K562 (cell line): ENCODE results near the gene SPON2. TPM values are rescaled to one million over a fixed set of nuclear protein-coding genes. Genes with fewer than 3 reads are reported as not detected.
A peak's percentile ranks its signal among the peaks of the same experiment; 100 is the strongest.

Source experiments
- ATAC-seq: fragments of 200-7000 bp; cut with Tn5 transposase; 3 replicates; pipeline ENCODE4 v1.9.1; 2020; ENCODE audit warnings: moderate library complexity
- BruUV-seq: library from RNA; stranded (reverse); fragments of 400-500 nt; replicated peaks from 2 replicates; lab custom pipeline; 2021; lab: Mats Ljungman, UMichigan
- CTCF ChIA-PET: fragments of 300-600 bp; formaldehyde crosslinking; extraction: SDS; loops from one replicate; lab custom pipeline; 2021; ENCODE audit warnings: low intra/inter-chr PET ratio; lab: Yijun Ruan, JAX
- POLR2A ChIA-PET: fragments of 300-600, 350-650 bp; sonication (Branson Sonifier 250); formaldehyde crosslinking; extraction: SDS; loops from one replicate; lab custom pipeline; 2021; ENCODE audit warnings: antibody characterized with exemption, inconsistent platforms; lab: Yijun Ruan, JAX
- DNase-seq, 4 experiments: peaks; one replicate each; pipeline versions ENCODE4 v3.0.0 to v3.0.0-alpha.2; 2011 to 2018; ENCODE audit warnings: low spot score in 3 of 4, mixed read lengths in 3 of 4; ENCODE audit errors: extremely low read depth in 1 of 4
- FAIRE-seq: peaks from 2 replicates; lab custom pipeline; 2011; peaks lifted over from hg19 to GRCh38; lab: Jason Lieb, UNC
- H2AFZ ChIP-seq: 2 replicates; pipeline ENCODE4 v1.6.0; 2011; ENCODE audit warnings: low read depth, low read length, control low read depth, inconsistent platforms
- H3K27ac ChIP-seq: fragments of 200-600 bp; 3 replicates; pipeline ENCODE4 v1.8.0; 2011; ENCODE audit warnings: low read depth, mild to moderate bottlenecking, control low read depth, inconsistent platforms, low read length, moderate library complexity, mixed read lengths; ENCODE audit errors: extremely low read depth
- H3K27me3 ChIP-seq, 2 experiments: fragments of 300-600 bp in 1 of 2; 2 replicates in 1 of 2; 3 replicates in 1 of 2; pipeline versions ENCODE4 v1.6.0 to v1.8.0; 2011; ENCODE audit warnings: inconsistent platforms in 2 of 2, low read length in 2 of 2, mild to moderate bottlenecking in 1 of 2, mixed read lengths in 1 of 2, moderate library complexity in 1 of 2; ENCODE audit not compliant: control insufficient read depth in 2 of 2, insufficient read depth in 2 of 2
- H3K36me3 ChIP-seq: fragments of 300-600 bp; 3 replicates; pipeline ENCODE4 v1.8.0; 2011; ENCODE audit warnings: mild to moderate bottlenecking, low read length, inconsistent platforms; ENCODE audit not compliant: control insufficient read depth, insufficient read depth
- H3K4me1 ChIP-seq, 2 experiments: fragments of 200-600 bp in 1 of 2; replicated peaks in 1 of 2; 2 replicates in 1 of 2; 3 replicates in 1 of 2; pipeline versions ENCODE4 v1.5.1 to v1.8.0; 2011; ENCODE audit warnings: inconsistent platforms in 2 of 2, low read length in 2 of 2, mild to moderate bottlenecking in 1 of 2, mixed read lengths in 1 of 2, moderate library complexity in 1 of 2; ENCODE audit not compliant: control insufficient read depth in 2 of 2, insufficient read depth in 2 of 2
- H3K4me2 ChIP-seq: 2 replicates; pipeline ENCODE4 v1.6.1; 2011; ENCODE audit warnings: low read length, control low read depth, inconsistent platforms, mixed read lengths; ENCODE audit not compliant: insufficient read depth
- H3K4me3 ChIP-seq: fragments of 200-600 bp; sonication (generic), shearing (Covaris generic); 2 replicates; pipeline ENCODE4 v1.5.1; 2016; ENCODE audit warnings: control low read depth, inconsistent platforms
- H3K79me2 ChIP-seq: fragments of 200-600 bp; 3 replicates; pipeline ENCODE4 v1.8.0; 2011; ENCODE audit warnings: low read length, inconsistent platforms; ENCODE audit not compliant: control insufficient read depth, insufficient read depth
- H3K9ac ChIP-seq, 2 experiments: 2 replicates each; pipeline versions ENCODE4 v1.6.0 to v1.6.1; 2011; ENCODE audit warnings: low read depth in 2 of 2, low read length in 2 of 2, control low read depth in 1 of 2, inconsistent platforms in 1 of 2, mild to moderate bottlenecking in 1 of 2, mixed read lengths in 1 of 2; ENCODE audit not compliant: insufficient read depth in 1 of 2
- H3K9me1 ChIP-seq: one replicate; pipeline ENCODE4 v1.6.0; 2011; ENCODE audit warnings: inconsistent platforms, mild to moderate bottlenecking, low read length, moderate library complexity; ENCODE audit not compliant: control insufficient read depth, insufficient read depth
- H3K9me3 ChIP-seq: replicated peaks from 2 replicates; pipeline ENCODE4 v1.5.1; 2011; ENCODE audit warnings: low read depth, low read length, inconsistent platforms; ENCODE audit not compliant: control insufficient read depth, insufficient read depth
- H4K20me1 ChIP-seq: replicated peaks from 2 replicates; pipeline ENCODE4 v1.6.1; 2011; ENCODE audit warnings: low read length, inconsistent platforms, mixed read lengths; ENCODE audit not compliant: control insufficient read depth, insufficient read depth
- CGGBP1 ChIP-seq: fragments of 250-450 bp; sonication (Bioruptor Pico); IDR thresholded peaks from 2 replicates; pipeline ENCODE4 v1.9.0; 2021; ENCODE audit warnings: mild to moderate bottlenecking
- E2F6 ChIP-seq, 2 experiments: IDR thresholded peaks; 2 replicates each; pipeline ENCODE4 v1.6.1; 2011; ENCODE audit warnings: borderline replicate concordance in 1 of 2, control low read depth in 1 of 2, low read depth in 1 of 2, low read length in 1 of 2, mild to moderate bottlenecking in 1 of 2, mixed read lengths in 1 of 2, moderate library complexity in 1 of 2; ENCODE audit not compliant: insufficient read depth in 1 of 2, insufficient read length in 1 of 2, poor library complexity in 1 of 2, severe bottlenecking in 1 of 2; ENCODE audit errors: extremely low read depth in 1 of 2
- ESRRB ChIP-seq: fragments of 250-450 bp; sonication (Bioruptor Pico); IDR thresholded peaks from 2 replicates; pipeline ENCODE4 v1.5.0; 2020; ENCODE audit warnings: mild to moderate bottlenecking, moderate library complexity, borderline replicate concordance
- KDM1A ChIP-seq, 2 experiments: fragments of 450-650 bp; IDR thresholded peaks; 2 replicates each; pipeline ENCODE4 v1.6.1; 2016; ENCODE audit warnings: mild to moderate bottlenecking in 2 of 2
- MLLT1 ChIP-seq, 2 experiments: fragments of 450-650 bp; IDR thresholded peaks; 2 replicates each; pipeline ENCODE4 v1.6.1; 2016
- NFE2 ChIP-seq: IDR thresholded peaks from 2 replicates; pipeline ENCODE4 v1.6.1; 2014; ENCODE audit warnings: antibody characterized with exemption, low read depth
- SNRNP70 ChIP-seq: fragments of 200-400 bp; formaldehyde crosslinking; optimal IDR thresholded peaks from 2 replicates; pipeline ENCODE3; 2017; ENCODE audit warnings: low read depth, low read length
- ZBTB12 ChIP-seq: fragments of 250-450 bp; sonication (Bioruptor Pico); IDR thresholded peaks from 2 replicates; pipeline ENCODE4 v1.4.0; 2020
- ZNF24 ChIP-seq: fragments of 450-650 bp; IDR thresholded peaks from 2 replicates; pipeline ENCODE4 v1.6.1; 2016
- ZNF77 ChIP-seq: fragments of 250-450 bp; sonication (Bioruptor Pico); IDR thresholded peaks from 2 replicates; pipeline ENCODE4 v1.5.0; 2020
- WGBS: fragments of 100-300 bp; shearing (Covaris generic); methylation state at CpG from one replicate; pipeline ENCODE4 v1.1.6; 2016; ENCODE audit warnings: low coverage, mixed read lengths; ENCODE audit not compliant: insufficient coverage; ENCODE audit errors: missing lambda C conversion rate; 5-methylcytosine and 5-hydroxymethylcytosine counted together
- in situ Hi-C: fragments of 300-500 bp; cut with MboI; formaldehyde crosslinking; loops from 4 replicates; pipeline ENCODE4 v1.15.0; 2018; ENCODE audit warnings: inconsistent platforms, mixed read lengths
- intact Hi-C: fragments of 100-400 bp; cut with micrococcal nuclease; formaldehyde crosslinking; loops from 2 replicates; pipeline ENCODE4 v1.14.2; 2022
- polyA plus RNA-seq, 8 experiments: library from polyadenylated mRNA; depleted of rRNA in 4 of 8; stranded (reverse) in 5 of 8; unstranded in 3 of 8; fragments of >200 nt; fragmentation: Nextera tagmentation in 2 of 8; fragmentation: Illumina TruSeq in 1 of 8; extraction: Ambion mirVana in 2 of 8; extraction: Trizol in 1 of 8; gene quantifications; 2 replicates each; pipeline versions ENCODE4 v1.2.1 to v1.2.3, GENCODE V29; 2011 to 2014; ENCODE audit warnings: inconsistent platforms in 1 of 8, missing spikeins in 1 of 8
- total RNA-seq, 7 experiments: library from RNA; depleted of rRNA in 6 of 7; stranded (reverse); fragments of >200 nt in 6 of 7; fragmentation: Illumina TruSeq in 2 of 7; extraction: Trizol in 2 of 7; gene quantifications; 2 replicates each; pipeline versions ENCODE4 v1.2.1 to v1.2.3, GENCODE V29; 2011 to 2021; ENCODE audit warnings: low replicate concordance in 1 of 7

SPON2 gene
- total and polyA plus RNA-seq, 9 of the 15 experiments (the other 6 are each of a cell fraction or from before 2014, with no cell fraction given): 0.21 to 2.2 (median 0.83) TPM

GRCh38 chr4:1178300-1179088 is 6.1 kb upstream of the SPON2 start:
- POLR2A ChIA-PET: no interaction called here
- no peak overlapping the region for H3K27ac ChIP-seq
- in situ Hi-C loops: no loop called here
- no TSS peak for BruUV-seq
- H3K4me2 ChIP-seq: peak overlapping the region; percentile 53
- no peaks in the 10 kb centered on the region for H3K9me1 ChIP-seq
- ATAC-seq (peak; percentile 16; the same call in 2 of the 3 replicates), DNase-seq (no peak), FAIRE-seq (no peak)
- H3K27me3 ChIP-seq: no peaks in the 10 kb centered on the region
- H3K4me1 ChIP-seq: peaks cover 9 to 34% of the 10 kb centered on the region in 2 experiments; a peak in 4 of 5 replicates
- H3K9me3 ChIP-seq: peaks cover 8% of the 10 kb centered on the region
- no peaks in the 10 kb centered on the region for H3K36me3 ChIP-seq
- WGBS: 27% methylated on average over 8 of the region's 11 CpGs
- no peaks in the 10 kb centered on the region for H4K20me1 ChIP-seq
- CTCF ChIA-PET: no interaction called here
- no peaks in the 10 kb centered on the region for H3K79me2 ChIP-seq
- 0 out of 2 replicates have a peak overlapping the region, but pooled peaks have one; percentile 44 for H2AFZ ChIP-seq
- H3K9ac ChIP-seq: peak overlapping the region in 1 of 2 experiments; percentile 8; a peak in 1 of 4 replicates
- H3K4me3 ChIP-seq: no peak overlapping the region
- intact Hi-C loops: no loop called here
- TF ChIP-seq MLLT1 (IDR thresholded peaks at IDR 0.05): 0 out of 4 replicates have a peak, but pooled peaks of 1 of the 2 experiments have one; percentile 21
- TF ChIP-seq KDM1A (IDR thresholded peaks at IDR 0.05): peak in 1 of 2 experiments; percentile 71; a peak in 1 of 4 replicates
- TF ChIP-seq ZNF77 (CRISPR knock-in tag): no peak
- no peak for TF ChIP-seq CGGBP1 (CRISPR knock-in tag)
- TF ChIP-seq ZBTB12: no peak
- TF ChIP-seq E2F6 (IDR thresholded peaks at IDR 0.05; ENCODE audit: borderline replicate concordance in 1 of 2, extremely low read depth in 1 of 2, insufficient read depth in 1 of 2, insufficient read length in 1 of 2, low read depth in 1 of 2, low read length in 1 of 2, poor library complexity in 1 of 2, severe bottlenecking in 1 of 2): peak in 1 of 2 experiments; percentile 45
- no peak for TF ChIP-seq ESRRB (CRISPR knock-in tag)
- TF ChIP-seq ZNF24: no peak
- no peak for TF ChIP-seq NFE2
- TF ChIP-seq SNRNP70: no peak
